ENCODE data around the gene OPN4. TPM values are rescaled to one million over a fixed set of nuclear protein-coding genes. Genes with fewer than 3 reads are reported as not detected.

OPN4 gene
- total RNA-seq, 2 donors from 2014 or later, result 0.19 to 0.31 TPM

DNA sequence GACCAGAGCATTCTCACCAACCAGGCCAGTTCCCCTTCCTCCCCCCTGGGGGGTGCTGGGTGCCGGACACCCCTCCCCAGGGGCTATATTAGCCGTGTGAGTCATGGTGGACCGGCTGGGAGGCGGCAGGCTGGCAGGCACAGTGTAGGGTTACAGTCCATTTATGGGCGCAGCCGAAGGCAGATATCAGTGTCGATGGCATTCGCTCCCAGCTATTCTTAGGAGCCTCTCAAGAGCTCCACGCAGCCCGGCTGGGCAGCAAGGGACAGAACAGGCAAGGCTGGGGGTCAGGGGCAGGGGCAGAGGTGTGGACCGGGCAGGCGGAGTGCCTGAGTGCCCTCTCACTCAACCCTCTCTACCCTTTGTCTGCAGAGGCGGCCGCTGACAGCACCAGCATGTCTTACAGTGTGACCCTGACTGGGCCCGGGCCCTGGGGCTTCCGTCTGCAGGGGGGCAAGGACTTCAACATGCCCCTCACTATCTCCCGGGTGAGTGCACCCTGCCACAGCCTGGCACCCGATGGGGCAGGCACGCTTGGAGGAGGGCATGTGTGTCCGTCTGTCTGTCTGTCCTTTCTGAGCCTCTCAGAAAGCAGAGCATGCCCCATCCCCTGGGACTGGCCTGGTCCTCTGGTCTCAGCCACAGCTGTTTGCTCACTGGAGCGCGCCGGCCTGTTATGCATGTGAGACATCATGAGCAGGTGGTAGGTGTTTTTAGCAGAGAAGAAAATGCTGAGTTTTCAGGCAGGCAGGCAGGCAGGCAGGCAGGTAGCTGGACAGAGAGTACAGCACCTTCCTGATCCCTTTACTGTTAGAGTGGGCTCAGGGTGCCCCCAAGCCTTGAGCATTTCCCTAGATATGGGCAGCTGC lies 14.2 kb downstream of the OPN4 start, which contains the start of gene LDB3:
Gene LDB3, plus strand, starts transcription at position 215 of the 869 bp plus-strand sequence. Its CDS starts 181 bp downstream, at position 396.
- TF ChIP-seq, protein P1, sequence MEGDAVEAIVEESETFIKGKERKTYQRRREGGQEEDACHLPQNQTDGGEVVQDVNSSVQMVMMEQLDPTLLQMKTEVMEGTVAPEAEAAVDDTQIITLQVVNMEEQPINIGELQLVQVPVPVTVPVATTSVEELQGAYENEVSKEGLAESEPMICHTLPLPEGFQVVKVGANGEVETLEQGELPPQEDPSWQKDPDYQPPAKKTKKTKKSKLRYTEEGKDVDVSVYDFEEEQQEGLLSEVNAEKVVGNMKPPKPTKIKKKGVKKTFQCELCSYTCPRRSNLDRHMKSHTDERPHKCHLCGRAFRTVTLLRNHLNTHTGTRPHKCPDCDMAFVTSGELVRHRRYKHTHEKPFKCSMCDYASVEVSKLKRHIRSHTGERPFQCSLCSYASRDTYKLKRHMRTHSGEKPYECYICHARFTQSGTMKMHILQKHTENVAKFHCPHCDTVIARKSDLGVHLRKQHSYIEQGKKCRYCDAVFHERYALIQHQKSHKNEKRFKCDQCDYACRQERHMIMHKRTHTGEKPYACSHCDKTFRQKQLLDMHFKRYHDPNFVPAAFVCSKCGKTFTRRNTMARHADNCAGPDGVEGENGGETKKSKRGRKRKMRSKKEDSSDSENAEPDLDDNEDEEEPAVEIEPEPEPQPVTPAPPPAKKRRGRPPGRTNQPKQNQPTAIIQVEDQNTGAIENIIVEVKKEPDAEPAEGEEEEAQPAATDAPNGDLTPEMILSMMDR (IDR thresholded peaks at IDR 0.05), result no peak
- no peaks in the 10 kb centered on the region for H3K9me3 ChIP-seq
- peak within 1 kb of the TSS; percentile 91 to 98 for H3K27ac ChIP-seq
- H3K27me3 ChIP-seq, result no peaks in the 10 kb centered on the region
- DNase-seq (ENCODE audit: low spot score), result peak; percentile 82
- H3K36me3 ChIP-seq, result peaks cover 50% of the 10 kb centered on the region
- peaks cover 0 to 59% of the 10 kb centered on the region in 2 donors for H3K4me1 ChIP-seq
- H3K4me3 ChIP-seq, result peak within 1 kb of the TSS; percentile 58 to 85

DNA sequence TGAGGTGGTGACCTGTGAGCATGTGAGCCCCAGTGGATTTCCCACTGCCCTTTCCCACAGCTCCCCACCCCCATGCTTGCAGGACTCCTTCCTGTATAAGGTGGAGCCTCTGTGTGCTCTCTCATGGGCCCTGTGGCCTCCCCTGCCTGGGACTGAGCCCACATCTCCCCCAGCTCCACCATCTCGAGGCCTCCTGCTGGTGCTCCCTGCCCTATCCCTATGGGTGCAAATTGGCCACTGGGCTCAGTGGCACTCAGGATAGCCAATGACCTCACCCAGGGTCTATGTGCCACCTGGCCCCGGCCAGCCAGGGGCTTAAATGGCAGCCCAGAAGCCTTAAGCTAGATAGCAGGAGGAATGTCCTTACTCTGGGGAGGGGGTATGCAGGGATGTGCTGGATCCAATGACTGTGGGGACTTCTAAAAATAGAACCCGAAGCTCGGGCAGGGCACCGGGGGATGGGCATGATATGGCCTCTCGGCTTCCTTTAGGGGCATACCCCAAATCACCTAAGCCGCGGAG lies 16.0 kb downstream of the OPN4 start:
- Histone ChIP-seq H3K27me3 (no peaks in the 10 kb centered on the region), H3K9me3 (no peaks in the 10 kb centered on the region), H3K36me3 (peaks cover 68% of the 10 kb centered on the region), H3K4me3 (peak overlapping the region; percentile 58 to 85), H3K27ac (peak overlapping the region; percentile 91 to 98), H3K4me1 (peaks cover 0 to 60% of the 10 kb centered on the region in 2 donors)
- TF ChIP-seq, protein P1 (IDR thresholded peaks at IDR 0.05), result no peak
- no peak for DNase-seq (ENCODE audit: low spot score)

DNA sequence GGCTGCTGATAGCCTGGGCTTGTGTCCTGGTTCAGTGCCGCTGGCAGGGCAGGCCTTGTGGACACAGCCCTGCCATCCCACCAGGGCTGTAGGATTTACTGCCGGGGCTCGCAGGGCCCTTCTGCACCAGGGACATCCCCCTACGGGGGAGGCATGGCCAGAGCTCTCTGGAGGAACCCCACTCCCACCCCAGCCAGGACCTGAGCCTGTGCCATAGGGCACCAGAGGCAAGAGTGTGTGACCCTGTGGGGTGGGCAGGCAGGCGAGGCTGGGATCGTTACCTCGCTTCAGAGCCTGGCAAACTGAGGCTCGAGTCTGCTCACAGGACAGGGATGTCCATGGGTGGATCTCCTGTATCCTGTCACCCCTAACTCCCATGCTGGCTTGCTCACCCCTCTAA lies 16.5 kb downstream of the OPN4 start:
- H3K9me3 ChIP-seq, result no peaks in the 10 kb centered on the region
- H3K27ac ChIP-seq, result peak overlapping the region; percentile 91 to 98
- peak overlapping the region; percentile 58 to 85 for H3K4me3 ChIP-seq
- H3K36me3 ChIP-seq, result peaks cover 73% of the 10 kb centered on the region
- no peak for DNase-seq (ENCODE audit: low spot score)
- no peaks in the 10 kb centered on the region for H3K27me3 ChIP-seq
- peaks cover 0 to 60% of the 10 kb centered on the region in 2 donors for H3K4me1 ChIP-seq
- TF ChIP-seq, protein P1 (IDR thresholded peaks at IDR 0.05), result no peak

DNA sequence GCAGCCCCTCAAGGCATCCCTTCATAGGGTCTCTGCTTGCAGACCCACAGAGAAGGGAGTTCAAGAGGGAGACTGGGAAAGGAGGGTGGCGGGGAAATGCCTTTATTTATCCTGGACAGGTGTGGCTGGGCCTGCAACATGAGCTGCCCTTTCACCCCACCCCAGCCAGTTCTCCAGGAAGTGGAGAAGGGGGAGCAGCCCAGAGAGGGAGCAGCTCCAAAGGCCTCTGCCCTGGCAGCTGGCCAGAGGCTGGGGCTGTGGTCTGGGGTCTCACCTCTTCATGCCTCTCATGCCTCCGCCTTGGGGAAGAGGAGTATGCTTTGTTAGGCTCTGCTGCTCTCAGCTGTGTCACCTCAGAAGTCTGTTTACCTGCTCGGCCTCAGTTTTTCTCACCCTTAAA lies 17.1 kb downstream of the OPN4 start:
- Histone ChIP-seq H3K9me3 (no peaks in the 10 kb centered on the region), H3K36me3 (peaks cover 76% of the 10 kb centered on the region), H3K4me1 (peaks cover 0 to 57% of the 10 kb centered on the region in 2 donors), H3K27me3 (no peaks in the 10 kb centered on the region), H3K4me3 (peak overlapping the region; percentile 58 to 85), H3K27ac (peak overlapping the region; percentile 91 to 98)
- DNase-seq (ENCODE audit: low spot score), result no peak
- TF ChIP-seq, protein P1 (IDR thresholded peaks at IDR 0.05), result no peak

DNA sequence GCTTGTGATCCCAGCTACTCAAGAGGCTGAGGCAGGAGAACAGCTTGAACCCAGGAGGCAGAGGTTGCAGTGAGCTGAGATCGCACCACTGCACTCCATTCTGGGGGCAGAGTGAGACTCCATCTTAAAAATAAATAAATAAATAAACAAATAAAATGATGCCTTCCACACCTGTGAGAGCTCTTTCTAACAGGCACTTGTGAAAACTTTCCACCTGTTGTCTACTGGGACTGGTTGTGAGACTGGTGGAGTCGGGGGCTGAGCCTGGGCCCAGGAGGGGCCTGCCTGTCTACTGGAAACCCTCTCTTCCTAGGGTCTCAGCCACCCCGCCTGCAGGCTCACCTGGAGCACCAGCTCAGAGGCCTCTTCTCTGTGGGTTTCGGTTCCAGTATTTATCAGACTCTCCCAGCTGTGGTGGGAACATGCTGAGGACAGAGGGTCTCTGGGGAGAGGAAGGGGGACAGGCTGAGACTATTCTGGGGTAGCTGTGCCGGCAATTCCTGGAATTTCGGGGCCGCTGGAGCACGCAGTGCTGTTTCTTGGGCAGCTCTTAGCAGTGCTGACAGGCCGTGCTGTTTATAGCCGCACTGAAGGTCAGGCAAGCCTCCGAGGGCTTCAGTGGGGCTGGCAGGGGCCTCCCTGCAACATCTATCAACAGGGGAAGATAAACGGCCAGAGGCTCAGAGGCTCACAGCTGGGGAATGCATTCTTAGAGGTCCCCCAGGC lies 17.8 kb downstream of the OPN4 start:
- H3K4me3 ChIP-seq, result peak overlapping the region; percentile 58 to 85
- H3K9me3 ChIP-seq, result no peaks in the 10 kb centered on the region
- no peaks in the 10 kb centered on the region for H3K27me3 ChIP-seq
- peaks cover 0 to 57% of the 10 kb centered on the region in 2 donors for H3K4me1 ChIP-seq
- peak overlapping the region; percentile 91 to 98 for H3K27ac ChIP-seq
- TF ChIP-seq, protein P1 (IDR thresholded peaks at IDR 0.05), result no peak
- H3K36me3 ChIP-seq, result peaks cover 84% of the 10 kb centered on the region
- no peak for DNase-seq (ENCODE audit: low spot score)

All from right atrium auricular region (tissue), 2 donors.